Measurements from ENCODE around the gene GSDMA.
"Not testable (repeated sequence)": the region's sequence is repeated elsewhere in the genome, so short reads cannot be mapped to it uniquely, and the experiment has no call there.

The GSDMA gene

GRCh38 chr17:39999067-39999466, 36.3 kb downstream of the GSDMA start:
- DNase-seq: no peak

DNA sequence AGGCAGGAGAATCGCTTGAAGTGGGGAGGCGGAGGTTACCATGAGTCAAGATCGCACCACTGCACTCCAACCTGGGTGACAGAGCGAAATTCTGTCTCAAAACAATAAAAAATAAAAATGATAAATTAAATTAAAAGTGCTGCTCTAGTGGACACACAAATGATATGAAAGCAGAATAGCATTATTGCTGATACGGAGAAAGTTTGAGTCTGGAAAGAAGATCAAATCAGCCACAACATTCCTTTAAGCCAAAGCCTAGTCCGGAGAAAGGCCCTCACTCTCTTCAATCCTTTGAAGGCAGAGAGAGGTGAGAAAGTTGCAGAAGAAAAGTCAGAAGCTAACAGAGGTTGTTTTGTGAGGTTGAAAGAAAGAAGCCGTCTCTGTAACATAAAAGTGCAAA, 37.4 kb downstream of the GSDMA start:
- DNase-seq: no peak

DNA sequence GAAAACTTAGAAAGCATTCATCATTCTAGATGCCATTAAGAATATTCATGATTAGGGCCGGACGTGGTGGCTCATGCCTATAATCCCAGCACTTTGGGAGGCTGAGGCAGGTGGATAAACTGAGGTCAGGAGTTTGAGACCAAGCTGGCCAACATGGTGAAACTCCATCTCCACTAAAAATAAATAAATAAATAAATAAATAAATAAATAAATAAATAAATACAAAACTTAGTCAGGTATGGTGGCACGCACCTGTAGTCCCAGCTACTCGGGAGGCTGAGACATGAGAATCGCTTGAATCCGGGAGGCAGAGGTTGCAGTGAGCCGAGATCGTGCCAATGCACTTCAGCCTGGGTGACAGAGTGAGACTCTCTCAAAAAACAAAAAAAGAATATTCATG, 38.5 kb downstream of the GSDMA start:
- not testable (repeated sequence) for DNase-seq

DNA sequence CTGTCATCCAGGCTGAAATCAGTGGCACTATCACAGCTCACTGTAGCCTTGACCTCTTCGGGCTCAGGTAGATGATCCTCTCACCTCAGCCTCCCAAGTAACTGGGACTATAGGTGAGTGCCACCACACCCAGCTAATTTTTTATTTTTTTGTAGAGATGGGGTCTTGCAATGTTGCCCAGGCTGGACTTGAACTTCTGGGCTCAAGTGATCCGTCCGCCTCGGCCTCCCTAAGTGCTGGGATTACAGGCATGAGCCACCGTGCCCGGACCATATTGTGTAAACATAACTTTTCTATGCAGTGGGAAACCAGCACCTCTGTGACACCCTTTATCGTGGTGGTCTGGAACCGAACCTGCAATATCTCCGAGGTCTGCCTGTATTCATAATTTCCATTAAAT, 41.3 kb downstream of the GSDMA start:
- DNase-seq: no peak

- DNase-seq: no peak
Observed at GRCh38 chr17:40004712-40005111, 41.9 kb downstream of the GSDMA start.

DNA sequence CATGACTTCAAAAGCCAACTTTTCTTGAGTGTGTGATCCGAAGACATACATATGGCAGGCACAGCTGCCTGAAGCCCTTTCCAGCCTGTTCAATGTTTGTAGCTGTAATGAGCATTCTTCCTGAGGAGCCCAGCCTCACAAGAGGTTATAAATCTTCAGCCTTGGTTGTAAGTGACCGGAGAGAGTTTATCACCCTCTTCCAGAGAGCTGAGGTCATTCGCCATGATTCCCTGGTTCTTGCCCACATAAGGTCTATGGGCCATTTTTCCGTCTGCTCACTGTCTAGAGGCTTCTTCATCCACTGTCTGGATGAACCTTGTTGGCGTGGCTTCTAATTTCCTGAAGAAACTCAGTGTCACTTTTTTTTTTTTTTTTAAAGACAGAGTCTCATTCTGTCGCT, 42.7 kb downstream of the GSDMA start:
- DNase-seq: no peak

DNA sequence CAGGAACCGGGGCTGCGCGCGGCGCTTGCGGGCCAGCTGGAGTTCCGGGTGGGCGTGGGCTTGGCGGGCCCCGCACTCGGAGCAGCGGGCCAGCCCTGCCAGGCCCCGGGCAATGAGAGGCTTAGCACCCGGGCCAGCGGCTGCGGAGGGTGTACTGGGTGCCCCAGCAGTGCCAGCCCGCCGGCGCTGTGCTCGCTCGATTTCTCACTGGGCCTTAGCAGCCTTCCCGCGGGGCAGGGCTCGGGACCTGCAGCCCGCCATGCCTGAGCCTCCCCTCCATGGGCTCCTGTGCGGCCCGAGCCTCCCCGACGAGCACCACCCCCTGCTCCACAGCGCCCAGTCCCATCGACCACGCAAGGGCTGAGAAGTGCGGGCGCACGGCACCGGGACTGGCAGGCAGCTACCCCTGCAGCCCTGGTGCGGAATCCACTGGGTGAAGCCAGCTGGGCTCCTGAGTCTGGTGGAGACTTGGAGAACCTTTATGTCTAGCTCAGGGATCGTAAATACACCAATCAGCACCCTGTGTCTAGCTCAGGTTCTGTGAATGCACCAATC, 48.2 kb downstream of the GSDMA start:
- not testable (repeated sequence) for DNase-seq

DNA sequence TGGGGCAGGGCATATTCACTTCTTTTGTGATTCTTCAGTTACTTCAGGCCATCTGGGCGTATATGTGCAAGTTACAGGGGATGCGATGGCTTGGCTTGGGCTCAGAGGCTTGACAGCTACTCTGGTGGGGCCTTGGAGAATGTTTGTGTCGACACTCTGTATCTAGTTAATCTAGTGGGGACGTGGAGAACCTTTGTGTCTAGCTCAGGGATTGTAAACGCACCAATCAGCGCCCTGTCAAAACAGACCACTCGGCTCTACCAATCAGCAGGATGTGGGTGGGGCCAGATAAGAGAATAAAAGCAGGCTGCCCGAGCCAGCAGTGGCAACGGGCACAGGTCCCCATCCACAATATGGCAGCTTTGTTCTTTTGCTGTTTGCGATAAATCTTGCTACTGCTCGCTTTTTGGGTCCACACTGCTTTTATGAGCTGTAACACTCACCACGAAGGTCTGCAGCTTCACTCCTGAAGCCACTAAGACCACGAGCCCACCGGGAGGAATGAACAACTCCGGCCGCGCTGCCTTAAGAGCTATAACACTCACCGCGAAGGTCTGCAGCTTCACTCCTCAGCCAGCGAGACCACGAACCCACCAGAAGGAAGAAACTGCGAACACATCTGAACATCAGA, 49.3 kb downstream of the GSDMA start:
- not testable (repeated sequence) for DNase-seq

DNA sequence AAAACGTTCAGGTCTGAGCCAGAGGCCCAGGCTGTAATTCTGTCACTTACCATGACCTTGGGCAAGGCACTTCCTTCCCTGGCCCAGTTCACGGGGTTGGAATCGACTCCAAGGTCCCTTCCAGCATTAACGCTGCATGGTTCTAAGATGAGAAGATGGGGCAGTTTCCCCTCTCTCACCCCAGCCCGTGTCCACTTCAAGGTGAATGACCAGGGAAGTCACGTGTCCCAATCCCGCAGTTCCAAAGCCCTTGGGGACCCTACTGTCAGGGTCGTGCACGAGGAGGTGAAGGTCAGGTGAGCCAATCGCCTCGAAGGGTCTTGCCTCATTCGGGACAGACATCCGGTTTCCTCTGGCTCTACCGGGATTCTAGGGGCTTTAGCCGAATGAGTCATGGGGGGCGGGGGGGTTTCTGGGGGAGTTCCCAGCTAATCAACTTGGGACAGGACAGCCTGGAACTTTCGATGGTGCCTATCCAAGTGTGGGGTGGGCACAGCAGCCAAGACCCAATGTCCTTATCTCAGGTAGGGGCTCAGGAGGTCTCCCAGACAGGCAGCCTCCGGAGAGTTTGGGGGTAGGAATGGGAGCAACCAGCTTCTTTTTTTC, 51.7 kb downstream of the GSDMA start:
- DNase-seq: no peak

GRCh38 chr17:40015005-40015997, 52.5 kb downstream of the GSDMA start, which contains the start of gene CSF3:
Gene CSF3 (plus strand): TSS chr17:40015440. CDS start chr17:40015475, 35 bp downstream.
- peak; percentile 42 for DNase-seq

DNA sequence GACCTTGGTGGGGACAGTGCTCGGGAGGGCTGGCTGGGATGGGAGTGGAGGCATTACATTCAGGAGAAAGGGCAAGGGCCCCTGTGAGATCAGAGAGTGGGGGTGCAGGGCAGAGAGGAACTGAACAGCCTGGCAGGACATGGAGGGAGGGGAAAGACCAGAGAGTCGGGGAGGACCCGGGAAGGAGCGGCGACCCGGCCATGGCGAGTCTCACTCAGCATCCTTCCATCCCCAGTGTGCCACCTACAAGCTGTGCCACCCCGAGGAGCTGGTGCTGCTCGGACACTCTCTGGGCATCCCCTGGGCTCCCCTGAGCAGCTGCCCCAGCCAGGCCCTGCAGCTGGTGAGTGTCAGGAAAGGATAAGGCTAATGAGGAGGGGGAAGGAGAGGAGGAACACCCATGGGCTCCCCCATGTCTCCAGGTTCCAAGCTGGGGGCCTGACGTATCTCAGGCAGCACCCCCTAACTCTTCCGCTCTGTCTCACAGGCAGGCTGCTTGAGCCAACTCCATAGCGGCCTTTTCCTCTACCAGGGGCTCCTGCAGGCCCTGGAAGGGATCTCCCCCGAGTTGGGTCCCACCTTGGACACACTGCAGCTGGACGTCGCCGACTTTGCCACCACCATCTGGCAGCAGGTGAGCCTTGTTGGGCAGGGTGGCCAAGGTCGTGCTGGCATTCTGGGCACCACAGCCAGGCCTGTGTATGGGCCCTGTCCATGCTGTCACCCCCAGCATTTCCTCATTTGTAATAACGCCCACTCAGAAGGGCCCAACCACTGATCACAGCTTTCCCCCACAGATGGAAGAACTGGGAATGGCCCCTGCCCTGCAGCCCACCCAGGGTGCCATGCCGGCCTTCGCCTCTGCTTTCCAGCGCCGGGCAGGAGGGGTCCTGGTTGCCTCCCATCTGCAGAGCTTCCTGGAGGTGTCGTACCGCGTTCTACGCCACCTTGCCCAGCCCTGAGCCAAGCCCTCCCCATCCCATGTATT, 53.5 kb downstream of the GSDMA start:
- no peak for DNase-seq

DNA sequence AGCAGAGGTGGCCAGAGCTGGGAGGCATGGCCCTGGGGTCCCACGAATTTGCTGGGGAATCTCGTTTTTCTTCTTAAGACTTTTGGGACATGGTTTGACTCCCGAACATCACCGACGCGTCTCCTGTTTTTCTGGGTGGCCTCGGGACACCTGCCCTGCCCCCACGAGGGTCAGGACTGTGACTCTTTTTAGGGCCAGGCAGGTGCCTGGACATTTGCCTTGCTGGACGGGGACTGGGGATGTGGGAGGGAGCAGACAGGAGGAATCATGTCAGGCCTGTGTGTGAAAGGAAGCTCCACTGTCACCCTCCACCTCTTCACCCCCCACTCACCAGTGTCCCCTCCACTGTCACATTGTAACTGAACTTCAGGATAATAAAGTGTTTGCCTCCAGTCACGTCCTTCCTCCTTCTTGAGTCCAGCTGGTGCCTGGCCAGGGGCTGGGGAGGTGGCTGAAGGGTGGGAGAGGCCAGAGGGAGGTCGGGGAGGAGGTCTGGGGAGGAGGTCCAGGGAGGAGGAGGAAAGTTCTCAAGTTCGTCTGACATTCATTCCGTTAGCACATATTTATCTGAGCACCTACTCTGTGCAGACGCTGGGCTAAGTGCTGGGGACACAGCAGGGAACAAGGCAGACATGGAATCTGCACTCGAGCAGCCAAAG, 54.7 kb downstream of the GSDMA start:
- DNase-seq: no peak

GRCh38 chr17:40018211-40019121, 55.7 kb downstream of the GSDMA start:
- no peak for DNase-seq

DNA sequence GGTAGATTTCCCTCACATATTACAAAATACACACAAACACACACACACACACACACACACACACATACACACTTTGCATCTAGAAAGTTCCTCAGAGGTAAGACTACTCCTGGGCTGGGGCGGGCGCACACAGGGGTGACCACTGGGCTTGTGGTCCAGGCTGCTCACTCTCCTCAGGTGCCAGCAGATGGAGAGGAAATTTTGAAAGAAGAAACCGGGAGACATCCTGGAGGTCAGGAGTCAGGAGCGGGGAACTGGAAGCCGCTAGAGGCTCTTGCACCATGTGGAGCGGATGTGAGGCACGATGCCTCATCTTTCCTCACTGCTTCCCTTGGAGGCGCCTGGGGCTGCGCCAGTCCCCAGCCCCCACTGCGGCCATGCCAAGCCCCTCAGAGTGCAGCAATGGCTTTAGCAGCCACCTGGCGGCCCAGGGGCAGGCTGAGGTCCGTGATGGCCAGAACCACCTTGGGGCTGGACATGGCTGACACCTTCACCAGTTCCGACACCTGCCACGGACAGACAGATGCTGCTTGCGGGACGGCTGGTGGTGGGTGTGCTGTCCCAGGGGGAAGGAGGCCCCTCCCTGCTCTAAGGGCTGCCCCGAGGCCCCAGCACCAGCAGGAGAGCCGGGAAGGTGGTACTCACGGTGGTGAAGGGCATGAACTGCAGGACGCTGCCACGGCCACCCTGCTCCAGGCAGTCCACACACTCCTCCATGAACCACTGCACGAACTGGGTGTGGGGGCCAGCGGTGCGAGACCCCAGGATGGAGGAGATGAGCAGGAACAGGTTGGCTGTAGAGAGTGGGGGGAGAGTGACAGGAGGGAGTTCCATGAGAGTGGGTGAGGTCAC, 56.6 kb downstream of the GSDMA start:
- no peak for DNase-seq

GRCh38 chr17:40020146-40020545, 57.3 kb downstream of the GSDMA start:
- no peak for DNase-seq

DNA sequence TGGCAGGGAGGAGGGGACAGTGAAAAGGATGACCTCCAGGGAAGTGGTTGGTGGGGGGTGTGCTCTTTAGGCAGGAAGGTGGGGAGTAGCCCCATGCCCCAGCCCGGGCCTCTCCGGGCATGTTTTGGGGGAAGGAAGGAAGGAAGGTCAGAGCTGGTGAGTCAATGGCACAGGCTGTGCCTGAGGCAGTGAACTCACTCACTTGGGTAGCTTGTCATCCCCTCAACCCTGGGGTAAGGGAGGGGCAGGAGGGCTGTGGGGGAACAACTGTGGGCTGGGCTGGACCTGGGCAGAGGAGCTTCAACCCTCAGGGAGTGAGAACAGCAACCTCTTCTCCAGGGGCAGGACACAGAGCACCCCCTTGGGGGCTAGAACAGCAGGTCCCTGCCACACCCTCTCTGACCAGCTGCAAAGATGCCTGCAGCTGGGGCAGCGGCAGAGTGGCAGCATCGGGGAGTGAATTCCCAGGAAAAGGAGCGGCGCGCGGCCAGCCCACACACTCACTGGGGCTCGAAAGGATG, 58.7 kb downstream of the GSDMA start:
- DNase-seq: no peak

DNA sequence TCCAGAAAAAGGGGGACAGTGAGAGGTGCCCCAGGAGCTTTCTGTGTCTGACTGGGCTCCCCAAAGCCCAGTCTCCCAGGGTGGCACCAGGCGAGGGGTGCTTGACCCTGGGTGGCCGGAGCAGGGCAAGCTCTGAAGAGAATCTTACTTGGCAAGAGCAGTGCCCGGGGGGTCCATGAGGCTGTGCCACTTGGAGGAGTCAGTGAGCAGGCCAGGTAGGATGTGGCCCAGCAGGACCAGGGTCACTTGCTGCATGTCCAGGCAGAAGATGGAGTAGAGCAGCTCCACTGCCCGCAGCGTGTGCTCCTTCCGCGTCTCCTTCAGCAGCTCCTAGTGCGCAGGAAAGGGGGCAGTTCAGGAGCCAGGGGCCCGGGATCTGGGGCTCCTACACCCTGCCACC, 59.7 kb downstream of the GSDMA start:
- no peak for DNase-seq

- DNase-seq: no peak
Observed at GRCh38 chr17:40022961-40023541, 60.2 kb downstream of the GSDMA start.
